HT-29 (cell line): Measurements from ENCODE around the gene KCNQ1. TPM values are rescaled to one million over a fixed set of nuclear protein-coding genes. Genes with fewer than 3 reads are reported as not detected.

ENCODE experiments used
- DNase-seq: peaks from one replicate; pipeline ENCODE4 v3.0.0-alpha.2; 2015; ENCODE audit warnings: low spot score
- total RNA-seq: library from RNA; depleted of rRNA; stranded (reverse); fragments of >200 nt; shearing (Covaris generic); gene quantifications from 2 replicates; pipeline ENCODE4 v1.2.3, GENCODE V29; 2014

KCNQ1 gene
- total RNA-seq, 1 experiment from 2014 or later: 9.9 TPM

GRCh38 chr11:2677127-2677526 is 232.3 kb downstream of the KCNQ1 start:
- DNase-seq: no peak

DNA sequence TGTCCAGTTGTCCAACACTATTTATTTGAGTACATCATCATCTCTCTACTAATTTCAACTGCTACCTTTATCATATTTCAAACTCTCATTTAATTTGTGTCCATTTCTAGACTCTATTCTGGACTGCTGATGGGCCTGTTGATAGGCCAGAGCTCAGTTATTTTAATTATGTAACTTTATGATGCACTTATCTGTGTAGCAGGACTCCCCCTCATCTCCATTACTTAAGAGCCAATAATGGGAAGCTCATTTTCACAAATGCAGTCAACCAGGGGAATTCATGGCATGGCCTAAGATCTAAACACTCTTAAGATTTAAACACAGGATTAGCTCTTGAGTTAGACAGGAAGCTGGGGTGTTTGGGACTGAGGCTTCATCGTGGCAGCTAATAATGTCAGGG is 233.6 kb downstream of the KCNQ1 start:
- DNase-seq: no peak

GRCh38 chr11:2679011-2679676 is 234.3 kb downstream of the KCNQ1 start:
- DNase-seq: no peak

DNA sequence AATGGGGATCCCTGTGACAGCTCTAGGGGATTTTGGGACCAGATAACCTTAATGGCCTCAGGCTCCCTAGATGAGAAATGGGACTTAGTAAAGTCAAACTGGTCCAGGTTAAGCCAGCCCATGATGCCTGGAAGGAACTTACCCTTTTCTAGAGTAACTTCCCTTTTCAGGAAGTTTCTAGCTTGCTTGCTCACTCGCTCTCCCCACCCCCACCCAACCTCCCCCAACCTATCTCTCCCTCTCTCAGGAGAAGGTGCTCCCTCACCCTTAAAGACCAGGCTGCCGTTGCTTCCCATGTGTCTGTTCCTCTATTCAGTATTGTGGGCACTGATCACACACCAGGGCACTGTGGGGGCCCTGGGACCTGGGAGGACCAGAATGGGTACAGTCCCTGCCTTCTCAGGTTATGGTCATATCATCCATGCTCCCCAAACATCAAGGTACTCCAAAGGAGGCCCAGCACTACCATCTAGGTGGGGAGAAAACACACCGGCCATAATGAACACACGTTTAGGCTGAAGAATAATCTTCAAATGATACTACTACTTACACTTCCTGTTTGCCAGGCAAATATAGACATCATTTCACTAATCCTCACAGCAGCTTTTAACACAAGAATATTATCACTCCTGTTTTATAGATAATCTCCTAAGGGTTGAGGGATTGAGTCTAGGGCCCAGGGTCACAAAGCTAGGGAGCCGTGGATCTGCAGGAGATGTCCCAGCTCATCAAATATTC is 236.8 kb downstream of the KCNQ1 start:
- DNase-seq: no peak

- DNase-seq: no peak
These were observed 239.0 kb downstream of the KCNQ1 start for GRCh38 chr11:2683806-2684205.

DNA sequence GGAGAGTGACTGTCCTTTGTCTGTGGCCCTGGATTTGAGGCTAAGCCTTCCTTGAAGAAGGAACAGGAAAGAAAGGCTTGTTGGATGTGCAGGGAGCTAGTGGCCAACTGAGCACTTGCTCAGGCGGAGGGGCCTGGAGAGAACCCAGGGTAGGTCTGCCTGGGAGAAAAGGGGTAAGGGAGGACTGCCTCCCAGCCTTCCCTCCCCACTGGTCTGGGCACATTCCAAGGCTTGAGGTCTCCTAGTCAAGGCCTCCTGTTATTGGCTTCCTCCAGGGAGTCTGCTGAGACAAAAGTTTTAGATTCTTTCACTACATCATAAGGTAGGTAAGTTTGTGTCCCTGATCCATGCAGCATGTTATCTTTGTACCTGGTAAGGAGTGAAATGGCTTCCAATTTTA is 239.8 kb downstream of the KCNQ1 start:
- no peak for DNase-seq

DNA sequence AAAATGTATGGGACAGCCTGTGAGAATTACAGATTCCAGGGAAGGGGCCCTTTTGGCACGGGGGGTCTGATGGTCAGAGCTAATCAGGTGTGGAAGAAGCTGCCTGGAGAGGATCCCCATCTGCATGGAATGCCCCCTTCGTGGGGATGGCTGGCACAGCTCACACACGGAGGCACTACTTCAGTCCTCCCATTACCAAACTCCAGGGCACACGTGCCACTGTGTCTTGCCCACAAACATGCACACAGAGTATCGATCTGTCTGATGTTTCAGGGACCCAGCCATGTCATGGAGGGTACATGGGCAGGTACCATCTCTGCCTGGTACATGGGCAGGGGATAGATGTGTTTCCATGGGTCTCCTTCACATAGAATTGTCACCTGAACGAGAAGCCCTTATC is 240.2 kb downstream of the KCNQ1 start:
- no peak for DNase-seq

- no peak for DNase-seq
These were observed 241.0 kb downstream of the KCNQ1 start for GRCh38 chr11:2685566-2686359.

- DNase-seq: no peak
These were observed 241.8 kb downstream of the KCNQ1 start for GRCh38 chr11:2686360-2687222.

- DNase-seq: no peak
These were observed 242.4 kb downstream of the KCNQ1 start for GRCh38 chr11:2687223-2687530.

GRCh38 chr11:2687782-2688191 is 243.0 kb downstream of the KCNQ1 start:
- no peak for DNase-seq

- DNase-seq: no peak
These were observed 243.8 kb downstream of the KCNQ1 start for GRCh38 chr11:2688381-2689231.

DNA sequence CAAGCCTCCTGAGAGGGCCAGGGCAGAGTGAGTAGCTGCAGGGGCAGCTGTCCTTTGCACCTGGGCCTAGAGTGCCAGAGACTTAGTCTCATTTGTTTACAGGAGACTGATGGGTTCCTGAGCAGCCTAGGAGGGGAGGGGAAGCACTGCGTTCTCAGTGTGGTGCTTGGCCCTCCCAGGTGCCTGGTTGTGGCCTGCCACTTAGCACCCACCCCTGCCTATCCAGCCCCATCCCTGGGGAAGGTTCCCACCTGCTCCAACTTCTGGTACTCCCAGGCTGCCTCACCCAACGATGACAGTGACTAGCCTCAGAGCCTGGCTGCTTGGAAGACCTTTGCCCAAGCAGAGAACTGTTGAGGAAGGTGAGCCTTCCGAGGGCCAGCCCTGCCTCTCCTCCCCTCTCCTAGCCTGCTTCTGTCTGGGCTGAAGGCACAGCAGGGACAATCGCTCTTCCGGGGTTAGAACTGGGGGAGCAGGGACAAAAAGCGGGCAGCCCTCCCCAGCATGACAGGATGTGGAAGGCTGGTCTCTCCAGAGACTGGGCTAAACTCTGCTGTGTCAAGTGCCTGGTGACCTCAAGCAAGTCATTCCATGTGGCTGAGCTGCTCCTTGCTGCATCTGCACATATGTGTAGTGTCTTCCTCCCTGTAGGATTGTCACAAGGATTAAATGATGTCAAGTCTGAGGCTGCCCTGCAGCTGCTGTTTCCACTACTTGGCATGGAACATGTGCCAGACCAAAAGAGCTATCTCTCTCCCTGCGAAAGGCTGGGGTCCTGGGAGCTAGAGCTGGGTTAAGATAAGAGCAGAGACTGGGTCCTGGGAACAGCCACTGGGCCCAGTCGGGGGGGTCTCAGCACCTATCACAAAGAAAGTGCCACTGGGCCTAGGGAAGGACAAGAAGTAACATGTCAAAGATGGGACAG is 245.1 kb downstream of the KCNQ1 start:
- no peak for DNase-seq

- no peak for DNase-seq
These were observed 246.0 kb downstream of the KCNQ1 start for GRCh38 chr11:2690596-2691354.

DNA sequence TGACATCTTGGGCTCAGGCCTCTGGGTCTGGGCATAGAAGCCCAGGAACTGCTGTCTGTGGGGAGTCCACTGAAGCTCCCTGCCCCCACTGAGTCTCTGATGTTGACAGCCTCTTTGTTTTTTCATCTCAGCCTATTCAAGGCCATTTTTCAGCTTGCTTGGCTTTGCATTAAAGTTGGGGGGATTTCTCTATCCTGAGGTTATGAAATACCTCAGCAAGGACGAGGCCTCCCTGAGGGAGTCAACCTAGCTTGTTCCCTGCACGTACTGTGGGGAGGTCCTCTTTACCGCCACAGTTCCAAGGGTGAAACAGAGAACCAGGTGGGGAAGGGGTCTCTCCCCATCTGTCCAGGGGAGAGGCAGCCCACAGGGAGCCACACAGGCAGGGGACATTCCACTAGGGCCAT is 246.6 kb downstream of the KCNQ1 start:
- DNase-seq: no peak

DNA sequence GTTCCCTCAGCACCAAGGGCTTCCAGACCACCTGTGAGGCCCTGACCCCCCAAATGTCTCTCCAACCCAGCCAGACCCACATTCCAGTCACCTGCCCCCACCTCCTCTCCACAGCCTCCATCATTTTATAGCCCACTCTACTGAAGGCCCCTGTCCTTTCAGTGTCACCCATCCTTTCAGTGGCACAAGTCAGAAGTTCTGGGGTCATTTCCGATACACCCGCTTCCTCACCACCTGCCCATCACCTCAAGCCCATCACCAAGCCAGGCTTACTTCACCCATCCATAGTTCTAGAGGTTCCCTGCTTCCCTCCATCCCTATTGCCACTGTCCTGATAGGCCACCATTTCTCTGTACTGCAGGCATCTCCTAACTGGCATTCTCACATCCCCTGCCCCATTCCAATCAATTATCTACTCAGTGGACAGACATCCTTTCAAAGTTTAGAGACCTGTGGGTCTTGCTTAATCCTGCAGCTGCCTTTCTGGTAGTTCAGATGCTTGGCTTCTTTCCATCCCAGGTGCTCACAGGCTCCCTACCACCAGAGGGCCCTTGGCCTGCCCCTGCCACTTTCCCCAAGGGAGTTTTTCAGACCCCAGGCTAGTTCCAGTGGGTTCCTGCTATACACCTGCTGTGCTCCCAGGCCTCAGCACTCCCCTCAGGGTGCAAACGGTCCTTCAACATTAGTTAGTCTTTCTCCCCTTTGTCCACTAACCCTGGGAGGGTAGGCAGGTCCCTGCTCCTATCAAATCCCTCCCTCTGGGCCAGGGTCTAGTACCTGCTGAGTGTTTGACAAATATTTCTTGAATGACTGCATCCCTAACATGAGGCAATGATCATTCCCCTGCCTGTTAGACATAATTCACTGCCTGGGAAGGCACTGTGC is 247.4 kb downstream of the KCNQ1 start:
- DNase-seq: peak; percentile 35

DNA sequence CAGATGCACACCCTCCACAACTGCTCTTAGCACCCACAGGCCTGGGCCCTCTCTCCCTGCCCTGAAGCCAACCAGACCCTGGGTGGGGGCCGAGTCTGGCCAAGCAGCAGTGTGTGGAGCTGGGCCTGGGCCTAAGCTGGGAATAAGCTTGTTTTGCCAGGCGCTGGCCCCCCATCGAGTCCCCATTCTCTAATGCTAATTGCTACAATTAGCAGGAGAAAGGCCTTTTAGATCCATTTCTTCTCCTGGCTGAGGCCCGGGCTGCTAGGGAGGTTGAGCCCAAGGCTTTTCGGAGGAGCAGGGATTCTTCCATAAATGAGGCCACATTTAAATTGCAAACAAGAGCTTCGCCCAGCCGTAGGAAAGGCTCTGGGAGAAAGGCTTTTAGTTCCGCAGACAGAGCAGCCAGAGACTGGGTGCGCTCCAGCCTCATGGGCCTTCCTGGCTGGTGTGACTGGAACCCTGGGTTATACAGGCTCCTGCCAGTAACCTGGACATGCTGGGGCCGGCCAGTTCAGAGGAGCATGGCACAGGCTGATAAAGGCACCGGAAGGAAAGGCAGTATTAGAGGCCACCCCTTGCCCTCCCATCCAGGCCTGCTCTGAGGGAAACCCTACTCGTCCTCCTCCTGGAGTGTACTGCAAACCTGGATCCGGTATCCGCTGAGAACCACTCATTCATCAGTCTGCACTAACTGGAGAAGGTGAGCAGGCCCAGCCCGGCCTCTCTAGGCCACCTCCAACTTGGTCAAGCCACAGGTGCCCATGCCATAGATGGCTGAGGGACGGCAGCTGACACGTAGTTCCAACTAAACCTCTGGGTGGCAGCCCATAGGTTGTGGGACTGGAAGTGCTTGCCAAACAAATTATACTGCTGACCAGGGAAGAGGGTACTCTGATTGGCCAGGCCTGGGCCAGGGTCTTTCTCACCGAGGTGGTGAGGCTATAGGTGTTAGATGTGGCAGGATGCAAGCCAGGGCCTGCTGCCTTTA is 248.8 kb downstream of the KCNQ1 start:
- no peak for DNase-seq
